ENCODE results near the gene KCNMA1. TPM values are rescaled to one million over a fixed set of nuclear protein-coding genes. Genes with fewer than 3 reads are reported as not detected.
A peak's percentile ranks its signal among the peaks of the same experiment; 100 is the strongest.

Gene KCNMA1
- total RNA-seq, 1 experiment from 2014 or later, result 0.70 TPM

DNA sequence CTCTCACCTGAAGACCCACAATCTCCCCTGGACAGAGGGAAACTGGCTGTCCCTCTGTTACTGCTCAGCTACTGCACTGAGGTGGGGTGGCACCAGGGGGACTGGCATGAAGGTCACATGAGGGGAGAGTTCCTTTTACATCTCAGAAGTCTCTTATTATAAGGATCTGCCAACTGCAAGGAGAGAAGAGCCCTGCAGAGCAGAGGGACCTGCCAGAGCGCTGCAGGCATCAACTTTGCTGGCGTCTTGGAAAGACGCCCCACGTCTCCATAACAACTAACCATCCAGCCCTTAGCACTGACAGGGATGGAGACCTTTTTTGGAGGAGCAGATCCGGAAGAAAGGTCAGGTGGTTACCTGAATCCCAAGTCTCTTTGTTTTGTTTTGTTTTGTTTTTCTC, 218.6 kb downstream of the KCNMA1 start:
- Histone ChIP-seq H3K36me3 (ENCODE audit: low read depth) (no peaks in the 10 kb centered on the region), H3K4me3 (no peak overlapping the region), H3F3A (ENCODE audit: insufficient read depth, low read depth) (peaks cover 34% of the 10 kb centered on the region), H2AFZ (no peak overlapping the region), H3K9me3 (ENCODE audit: insufficient read depth, low read depth) (no peaks in the 10 kb centered on the region), H3K4me1 (replicated peaks; ENCODE audit: insufficient read depth) (peaks cover 36% of the 10 kb centered on the region), H3K27me3 (ENCODE audit: insufficient read depth, low read depth) (no peaks in the 10 kb centered on the region), H3K27ac (no peak overlapping the region), H4K20me1 (ENCODE audit: insufficient read depth) (no peaks in the 10 kb centered on the region), H3K79me2 (ENCODE audit: low read depth) (no peaks in the 10 kb centered on the region), H3K9me2 (ENCODE audit: insufficient read depth) (no peaks in the 10 kb centered on the region), H3K4me2 (no peak overlapping the region)
- CTCF ChIA-PET, result no interaction called here
- POLR2A ChIA-PET (ENCODE audit: unreplicated experiment), result no interaction called here
- intact Hi-C loops (cut with micrococcal nuclease; ENCODE audit: unreplicated experiment), result no loop called here
- DNase-seq, result no peak
- TF ChIP-seq, protein P1, sequence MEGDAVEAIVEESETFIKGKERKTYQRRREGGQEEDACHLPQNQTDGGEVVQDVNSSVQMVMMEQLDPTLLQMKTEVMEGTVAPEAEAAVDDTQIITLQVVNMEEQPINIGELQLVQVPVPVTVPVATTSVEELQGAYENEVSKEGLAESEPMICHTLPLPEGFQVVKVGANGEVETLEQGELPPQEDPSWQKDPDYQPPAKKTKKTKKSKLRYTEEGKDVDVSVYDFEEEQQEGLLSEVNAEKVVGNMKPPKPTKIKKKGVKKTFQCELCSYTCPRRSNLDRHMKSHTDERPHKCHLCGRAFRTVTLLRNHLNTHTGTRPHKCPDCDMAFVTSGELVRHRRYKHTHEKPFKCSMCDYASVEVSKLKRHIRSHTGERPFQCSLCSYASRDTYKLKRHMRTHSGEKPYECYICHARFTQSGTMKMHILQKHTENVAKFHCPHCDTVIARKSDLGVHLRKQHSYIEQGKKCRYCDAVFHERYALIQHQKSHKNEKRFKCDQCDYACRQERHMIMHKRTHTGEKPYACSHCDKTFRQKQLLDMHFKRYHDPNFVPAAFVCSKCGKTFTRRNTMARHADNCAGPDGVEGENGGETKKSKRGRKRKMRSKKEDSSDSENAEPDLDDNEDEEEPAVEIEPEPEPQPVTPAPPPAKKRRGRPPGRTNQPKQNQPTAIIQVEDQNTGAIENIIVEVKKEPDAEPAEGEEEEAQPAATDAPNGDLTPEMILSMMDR (conservative IDR thresholded peaks at IDR 0.05), result no peak
- no peak for TF ChIP-seq EZH2 (IDR thresholded peaks at IDR 0.05; ENCODE audit: low read depth)
- no TSS peak for BruUV-seq (replicated peaks)

- peak overlapping the region; percentile 82 for H3K27ac ChIP-seq
- peak overlapping the region; percentile 63 for H3K4me2 ChIP-seq
- DNase-seq, result no peak
- no peak overlapping the region for H2AFZ ChIP-seq
- intact Hi-C loops (cut with micrococcal nuclease; ENCODE audit: unreplicated experiment), result loop anchor here (2.0 kb wide), 4 partner anchors 25 to 95 kb away; no protein-coding TSS in a partner anchor
- H3K36me3 ChIP-seq (ENCODE audit: low read depth), result no peaks in the 10 kb centered on the region
- BruUV-seq (replicated peaks), result no TSS peak
- ChIA-PET POLR2A (ENCODE audit: unreplicated experiment) (no interaction called here), CTCF (no interaction called here)
- no peak overlapping the region for H3K4me3 ChIP-seq
- H3K79me2 ChIP-seq (ENCODE audit: low read depth), result no peaks in the 10 kb centered on the region
- peaks cover 34% of the 10 kb centered on the region for H3F3A ChIP-seq (ENCODE audit: insufficient read depth, low read depth)
- H3K27me3 ChIP-seq (ENCODE audit: insufficient read depth, low read depth), result no peaks in the 10 kb centered on the region
- TF ChIP-seq EZH2 (IDR thresholded peaks at IDR 0.05; ENCODE audit: low read depth), result no peak
- TF ChIP-seq, protein P1 (conservative IDR thresholded peaks at IDR 0.05), result no peak
- H3K4me1 ChIP-seq (replicated peaks; ENCODE audit: insufficient read depth), result peaks cover 36% of the 10 kb centered on the region
- no peaks in the 10 kb centered on the region for H4K20me1 ChIP-seq (ENCODE audit: insufficient read depth)
- no peaks in the 10 kb centered on the region for H3K9me3 ChIP-seq (ENCODE audit: insufficient read depth, low read depth)
- H3K9me2 ChIP-seq (ENCODE audit: insufficient read depth), result no peaks in the 10 kb centered on the region
Observed at GRCh38 chr10:77417806-77418640, 219.6 kb downstream of the KCNMA1 start.

DNA sequence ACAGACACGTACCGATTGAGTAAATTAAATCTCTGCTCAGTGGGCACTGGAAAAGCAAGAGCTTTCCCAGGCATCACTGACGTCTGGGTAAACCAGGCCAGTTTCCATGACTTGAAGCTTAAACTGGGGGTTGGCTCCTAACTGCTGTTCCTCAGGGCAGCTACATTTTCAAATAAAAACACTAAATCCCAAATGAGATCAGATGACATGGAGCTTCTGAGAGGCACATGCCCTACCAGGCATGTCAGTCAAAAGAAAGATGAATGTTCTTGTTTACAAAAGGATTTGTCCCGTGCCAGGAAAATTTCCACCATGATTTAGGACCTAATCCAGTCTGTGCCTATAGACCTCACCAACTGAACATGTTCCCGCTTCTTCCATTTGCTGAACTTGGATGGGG, 220.2 kb downstream of the KCNMA1 start:
- Histone ChIP-seq H3F3A (ENCODE audit: insufficient read depth, low read depth) (peaks cover 34% of the 10 kb centered on the region), H2AFZ (no peak overlapping the region), H3K36me3 (ENCODE audit: low read depth) (no peaks in the 10 kb centered on the region), H3K9me2 (ENCODE audit: insufficient read depth) (no peaks in the 10 kb centered on the region), H3K9me3 (ENCODE audit: insufficient read depth, low read depth) (no peaks in the 10 kb centered on the region), H3K79me2 (ENCODE audit: low read depth) (no peaks in the 10 kb centered on the region), H3K4me2 (peak overlapping the region; percentile 63), H3K4me3 (peak overlapping the region; percentile 14; the same call in 1 of the 2 replicates), H3K4me1 (replicated peaks; ENCODE audit: insufficient read depth) (peaks cover 36% of the 10 kb centered on the region), H3K27me3 (ENCODE audit: insufficient read depth, low read depth) (no peaks in the 10 kb centered on the region), H4K20me1 (ENCODE audit: insufficient read depth) (no peaks in the 10 kb centered on the region), H3K27ac (peak overlapping the region; percentile 82)
- no peak for DNase-seq
- ChIA-PET CTCF (no interaction called here), POLR2A (ENCODE audit: unreplicated experiment) (no interaction called here)
- intact Hi-C loops (cut with micrococcal nuclease; ENCODE audit: unreplicated experiment), result loop anchor here (2.0 kb wide), 4 partner anchors 25 to 95 kb away; no protein-coding TSS in a partner anchor
- no peak for TF ChIP-seq EZH2 (IDR thresholded peaks at IDR 0.05; ENCODE audit: low read depth)
- TF ChIP-seq, protein P1 (conservative IDR thresholded peaks at IDR 0.05), result no peak
- no TSS peak for BruUV-seq (replicated peaks)

Measured in PC-9 (cell line).